Suprapubic skin (tissue), 4 donors: ENCODE results near the gene PDXDC1. TPM values are rescaled to one million over a fixed set of nuclear protein-coding genes. Genes with fewer than 3 reads are reported as not detected.
"Not testable (repeated sequence)": the region's sequence is repeated elsewhere in the genome, so short reads cannot be mapped to it uniquely, and the experiment has no call there.

Experiments
- DNase-seq, 2 donors: peaks; one replicate each; pipeline ENCODE4 v3.0.0-alpha.2; 2019; ENCODE audit warnings: low spot score in 2 of 2
- H3K27ac ChIP-seq: fragments of 200-600 bp; sonication (generic); one replicate; pipeline ENCODE4 v1.5.1; 2019
- H3K27me3 ChIP-seq: fragments of 200-600 bp; sonication (generic); one replicate; pipeline ENCODE4 v1.5.1; 2019
- H3K36me3 ChIP-seq: fragments of 200-600 bp; sonication (generic); one replicate; pipeline ENCODE4 v1.5.1; 2019
- H3K4me1 ChIP-seq: fragments of 200-600 bp; sonication (generic); one replicate; pipeline ENCODE4 v1.5.1; 2019
- H3K4me3 ChIP-seq: fragments of 200-600 bp; sonication (generic); one replicate; pipeline ENCODE4 v1.5.1; 2019; ENCODE audit warnings: mild to moderate bottlenecking
- H3K9me3 ChIP-seq: fragments of 200-600 bp; sonication (generic); one replicate; pipeline ENCODE4 v1.5.1; 2019
- CTCF ChIP-seq, 2 donors: fragments of 200-600 bp in 1 of 2; fragments of 450-650 bp in 1 of 2; sonication (generic) in 1 of 2; IDR thresholded peaks; one replicate each; pipeline ENCODE4 v1.5.1; 2016 to 2019; ENCODE audit warnings: antibody characterized with exemption in 2 of 2, mild to moderate bottlenecking in 1 of 2, moderate library complexity in 1 of 2
- EP300 ChIP-seq: sonication (generic); formaldehyde crosslinking; IDR thresholded peaks from one replicate; pipeline ENCODE4 v1.6.1; 2017; ENCODE audit warnings: antibody characterized with exemption
- POLR2A ChIP-seq, 2 donors: fragments of 450-650 bp; IDR thresholded peaks; one replicate each; pipeline ENCODE4 v1.6.1; 2017; ENCODE audit warnings: antibody characterized with exemption in 2 of 2, mild to moderate bottlenecking in 2 of 2, moderate library complexity in 2 of 2
- POLR2AphosphoS5 ChIP-seq, 3 donors: sonication (generic); formaldehyde crosslinking; IDR thresholded peaks; one replicate each; pipeline ENCODE4 v1.6.1; 2017; ENCODE audit warnings: antibody characterized with exemption in 3 of 3
- WGBS: methylation state at CpG from one replicate; pipeline ENCODE4 v1.1.5; 2018; 5-methylcytosine and 5-hydroxymethylcytosine counted together
- total RNA-seq, 4 donors: library from RNA; depleted of rRNA; stranded (reverse); fragments of >200 nt; gene quantifications; one replicate each; pipeline ENCODE4 v1.1.0, GENCODE V29; 2016

The PDXDC1 gene
- total RNA-seq, 4 donors from 2014 or later: 37.8 to 81.0 (median 62.4) TPM

- Histone ChIP-seq H3K4me1 (peaks cover 66% of the 10 kb centered on the region), H3K4me3 (peak overlapping the region; percentile 14), H3K27me3 (no peaks in the 10 kb centered on the region), H3K9me3 (no peaks in the 10 kb centered on the region), H3K36me3 (no peaks in the 10 kb centered on the region), H3K27ac (no peak overlapping the region)
- no CpG with 5 or more reads among the region's 15 CpGs for WGBS
- DNase-seq: peak in 1 of 2 donors; percentile 67
- TF ChIP-seq EP300 (no peak), POLR2AphosphoS5 (IDR thresholded peaks at IDR 0.05) (no peak), CTCF (IDR thresholded peaks at IDR 0.05) (no peak), POLR2A (IDR thresholded peaks at IDR 0.05) (no peak)
These were observed 166.8 kb downstream of the PDXDC1 start for GRCh38 chr16:15141586-15141985.

GRCh38 chr16:15142107-15142890 is 167.5 kb downstream of the PDXDC1 start:
- peak overlapping the region; percentile 14 for H3K4me3 ChIP-seq
- not testable (repeated sequence) for DNase-seq, H3K36me3 ChIP-seq, H3K27ac ChIP-seq, H3K9me3 ChIP-seq, H3K27me3 ChIP-seq
- peaks cover 73% of the 10 kb centered on the region for H3K4me1 ChIP-seq
- 27% methylated on average over 3 of the region's 27 CpGs for WGBS

- H3K27ac ChIP-seq, H3K27me3 ChIP-seq, H3K9me3 ChIP-seq, H3K36me3 ChIP-seq, DNase-seq: not testable (repeated sequence)
- 20% methylated on average over 1 of the region's 26 CpGs for WGBS
- peaks cover 79% of the 10 kb centered on the region for H3K4me1 ChIP-seq
- H3K4me3 ChIP-seq: peak overlapping the region; percentile 31
These were observed 168.2 kb downstream of the PDXDC1 start for GRCh38 chr16:15142891-15143600.

GRCh38 chr16:15143601-15144091 is 168.8 kb downstream of the PDXDC1 start:
- H3K36me3 ChIP-seq, DNase-seq, H3K27me3 ChIP-seq, H3K9me3 ChIP-seq: not testable (repeated sequence)
- Histone ChIP-seq H3K4me3 (peak overlapping the region; percentile 31), H3K4me1 (peaks cover 79% of the 10 kb centered on the region), H3K27ac (peak overlapping the region; percentile 78)
- WGBS: 25% methylated on average over 4 of the region's 26 CpGs

GRCh38 chr16:15144092-15144631 is 169.3 kb downstream of the PDXDC1 start:
- H3K4me3 ChIP-seq: peak overlapping the region; percentile 31
- H3K4me1 ChIP-seq: peaks cover 84% of the 10 kb centered on the region
- H3K36me3 ChIP-seq, H3K9me3 ChIP-seq, H3K27me3 ChIP-seq: not testable (repeated sequence)
- WGBS: no CpG with 5 or more reads among the region's 22 CpGs
- DNase-seq: peak in 1 of 2 donors; percentile 71
- peak overlapping the region; percentile 78 for H3K27ac ChIP-seq

- not testable (repeated sequence) for DNase-seq, H3K9me3 ChIP-seq, H3K27me3 ChIP-seq, H3K36me3 ChIP-seq
- Histone ChIP-seq H3K4me1 (peaks cover 87% of the 10 kb centered on the region), H3K4me3 (peak overlapping the region; percentile 31), H3K27ac (peak overlapping the region; percentile 78)
- WGBS: 35% methylated on average over 18 of the region's 20 CpGs
These were observed 170.1 kb downstream of the PDXDC1 start for GRCh38 chr16:15144781-15145417.

- H3K9me3 ChIP-seq, H3K27me3 ChIP-seq, DNase-seq, H3K36me3 ChIP-seq: not testable (repeated sequence)
- H3K4me3 ChIP-seq: peak overlapping the region; percentile 31
- peaks cover 80% of the 10 kb centered on the region for H3K4me1 ChIP-seq
- WGBS: 19% methylated on average over 15 of the region's 35 CpGs
- peak overlapping the region; percentile 78 for H3K27ac ChIP-seq
These were observed 170.8 kb downstream of the PDXDC1 start for GRCh38 chr16:15145418-15146263.

GRCh38 chr16:15146264-15146662 is 171.4 kb downstream of the PDXDC1 start:
- not testable (repeated sequence) for H3K27me3 ChIP-seq, H3K4me3 ChIP-seq, DNase-seq, H3K9me3 ChIP-seq, H3K36me3 ChIP-seq
- 82% methylated on average over 15 of the region's 23 CpGs for WGBS
- peak overlapping the region; percentile 78 for H3K27ac ChIP-seq
- peaks cover 74% of the 10 kb centered on the region for H3K4me1 ChIP-seq

GRCh38 chr16:15148831-15149230 is 174.0 kb downstream of the PDXDC1 start:
- DNase-seq, H3K27me3 ChIP-seq, H3K27ac ChIP-seq, H3K36me3 ChIP-seq, H3K9me3 ChIP-seq, H3K4me3 ChIP-seq: not testable (repeated sequence)
- H3K4me1 ChIP-seq: peaks cover 48% of the 10 kb centered on the region
- WGBS: 50% methylated on average over 19 of the region's 19 CpGs

GRCh38 chr16:15149260-15149659 is 174.4 kb downstream of the PDXDC1 start:
- peaks cover 44% of the 10 kb centered on the region for H3K4me1 ChIP-seq
- H3K4me3 ChIP-seq, DNase-seq, H3K36me3 ChIP-seq, H3K27ac ChIP-seq, H3K9me3 ChIP-seq, H3K27me3 ChIP-seq: not testable (repeated sequence)
- WGBS: 84% methylated on average over 3 of the region's 12 CpGs

GRCh38 chr16:15154005-15154404 is 179.2 kb downstream of the PDXDC1 start:
- peak overlapping the region; percentile 53 for H3K4me3 ChIP-seq
- 0% methylated on average over 8 of the region's 48 CpGs for WGBS
- not testable (repeated sequence) for H3K4me1 ChIP-seq, H3K27me3 ChIP-seq, H3K9me3 ChIP-seq, H3K36me3 ChIP-seq
- peak in 1 of 2 donors; percentile 82 for DNase-seq
- peak overlapping the region; percentile 81 for H3K27ac ChIP-seq
